PC-3 (cell line): ENCODE measurements around the gene SEC14L6.
"Not testable (repeated sequence)": the region's sequence is repeated elsewhere in the genome, so short reads cannot be mapped to it uniquely, and the experiment has no call there.

Experiments used
- CTCF ChIP-seq: fragments of 300-600 bp; sonication (generic); conservative IDR thresholded peaks from 2 replicates; pipeline ENCODE4 v1.5.1; 2017; ENCODE audit warnings: antibody characterized with exemption, low read depth, mild to moderate bottlenecking, low read length
- EZH2phosphoT487 ChIP-seq: fragments of 300-600 bp; sonication (generic); IDR thresholded peaks from 2 replicates; pipeline ENCODE4 v1.6.1; 2018; ENCODE audit warnings: mild to moderate bottlenecking, antibody characterized with exemption, low read length, borderline replicate concordance

- TF ChIP-seq CTCF, EZH2phosphoT487: not testable (repeated sequence)
These were observed 45.8 kb upstream of the SEC14L6 start for GRCh38 chr22:30592360-30592713.
